Measurements from ENCODE around the gene LCK. TPM values are rescaled to one million over a fixed set of nuclear protein-coding genes. Genes with fewer than 3 reads are reported as not detected.
"Not testable (repeated sequence)": the region's sequence is repeated elsewhere in the genome, so short reads cannot be mapped to it uniquely, and the experiment has no call there.

LCK gene
- total RNA-seq, 1 experiment from 2014 or later, result 0.57 TPM

- in situ Hi-C loops (cut with HindIII; ENCODE audit: low pct_unique_long_range_greater_than_20kb, low sequenced_read_pairs), result no loop called here
- POLR2A ChIA-PET, result interaction anchor here (0.5 to 0.7 kb wide), 3 partner anchors 10 to 64 kb away, joined by 4 to 9 read pairs (median 7); no protein-coding TSS in a partner anchor
- DNase-seq (ENCODE audit: low read depth, low spot score) (peak; percentile 25), ATAC-seq (no peak)
- Histone ChIP-seq H3K27me3 (ENCODE audit: control insufficient read depth, insufficient read depth, low read length) (no peaks in the 10 kb centered on the region), H3K4me3 (ENCODE audit: low read depth in 2 of 2, low read length in 2 of 2) (peak overlapping the region; percentile 83 to 89), H3K36me3 (ENCODE audit: control insufficient read depth, insufficient read depth, low read length) (peaks cover 3% of the 10 kb centered on the region; the same call in 1 of the 2 replicates), H3K27ac (ENCODE audit: low read length) (peak overlapping the region; percentile 99), H3K9me3 (ENCODE audit: control insufficient read depth, insufficient read depth, low read depth, low read length) (no peaks in the 10 kb centered on the region), H3K4me1 (ENCODE audit: control insufficient read depth, insufficient read depth, low read length) (peaks cover 10% of the 10 kb centered on the region; the same call in 1 of the 2 replicates)
- no TSS peak for BruUV-seq (replicated peaks)
- intact Hi-C loops (cut with micrococcal nuclease; ENCODE audit: unreplicated experiment), result no loop called here
- no peak for TF ChIP-seq REST (IDR thresholded peaks at IDR 0.05; ENCODE audit: insufficient read depth in 1 of 2, low read depth in 2 of 2, low read length in 1 of 2)
- no peak for TF ChIP-seq POLR2AphosphoS5 (IDR thresholded peaks at IDR 0.05; ENCODE audit: low read depth, low read length)
- TF ChIP-seq TCF7L2 (IDR thresholded peaks at IDR 0.05; ENCODE audit: low read depth, low read length), result no peak
- no peak for TF ChIP-seq CTCF (IDR thresholded peaks at IDR 0.05)
- TF ChIP-seq SIN3A (IDR thresholded peaks at IDR 0.05; ENCODE audit: borderline replicate concordance, insufficient read depth, low read depth, low read length), result no peak
- CTCF ChIA-PET, result interaction anchor here (0.5 to 1.2 kb wide), 4 partner anchors 51 to 149 kb away, joined by 3 to 7 read pairs (median 4); no protein-coding TSS in a partner anchor
Observed at GRCh38 chr1:32291145-32291707, 40.2 kb downstream of the LCK start.

GRCh38 chr1:32291708-32292538, 40.9 kb downstream of the LCK start, which contains the start of gene HDAC1:
Gene HDAC1 (plus strand): TSS chr1:32292083. CDS start chr1:32292170, 87 bp downstream.
- ChIA-PET POLR2A (interaction anchor here (0.5 to 0.7 kb wide), 5 partner anchors 9 to 164 kb away, joined by 3 to 9 read pairs (median 4); no protein-coding TSS in a partner anchor), CTCF (interaction anchor here (0.8 kb wide), 1 partner anchor 61 kb away, joined by 4 read pairs; no protein-coding TSS in a partner anchor)
- intact Hi-C loops (cut with micrococcal nuclease; ENCODE audit: unreplicated experiment) (no loop called here), in situ Hi-C loops (cut with HindIII; ENCODE audit: low pct_unique_long_range_greater_than_20kb, low sequenced_read_pairs) (no loop called here)
- TF ChIP-seq SIN3A (IDR thresholded peaks at IDR 0.05; ENCODE audit: borderline replicate concordance, insufficient read depth, low read depth, low read length), result 0 out of 2 replicates have a peak, but pooled peaks have one; percentile 39
- no peak for TF ChIP-seq REST (IDR thresholded peaks at IDR 0.05; ENCODE audit: insufficient read depth in 1 of 2, low read depth in 2 of 2, low read length in 1 of 2)
- peak; percentile 56 for TF ChIP-seq POLR2AphosphoS5 (IDR thresholded peaks at IDR 0.05; ENCODE audit: low read depth, low read length)
- no peak for TF ChIP-seq CTCF (IDR thresholded peaks at IDR 0.05)
- peak; percentile 45; the same call in 1 of the 2 replicates for TF ChIP-seq TCF7L2 (IDR thresholded peaks at IDR 0.05; ENCODE audit: low read depth, low read length)
- no TSS peak for BruUV-seq (replicated peaks)
- Histone ChIP-seq H3K36me3 (ENCODE audit: control insufficient read depth, insufficient read depth, low read length) (peaks cover 3% of the 10 kb centered on the region; the same call in 1 of the 2 replicates), H3K27ac (ENCODE audit: low read length) (peak within 1 kb of the TSS; percentile 99), H3K9me3 (ENCODE audit: control insufficient read depth, insufficient read depth, low read depth, low read length) (no peaks in the 10 kb centered on the region), H3K27me3 (ENCODE audit: control insufficient read depth, insufficient read depth, low read length) (no peaks in the 10 kb centered on the region), H3K4me3 (ENCODE audit: low read depth in 2 of 2, low read length in 2 of 2) (peak within 1 kb of the TSS; percentile 83 to 89), H3K4me1 (ENCODE audit: control insufficient read depth, insufficient read depth, low read length) (peaks cover 10% of the 10 kb centered on the region; the same call in 1 of the 2 replicates)
- DNase-seq (ENCODE audit: low read depth, low spot score) (peak; percentile 80), ATAC-seq (peak; percentile 99)

- POLR2A ChIA-PET; intact Hi-C loops (cut with micrococcal nuclease; ENCODE audit: unreplicated experiment): not testable (repeated sequence)
- CTCF ChIA-PET, result interaction anchor here (0.6 kb wide), 1 partner anchor 97 kb away, joined by 3 read pairs; no protein-coding TSS in a partner anchor
Observed at GRCh38 chr1:32298211-32298610, 47.1 kb downstream of the LCK start.

More at GRCh38 chr1:32298211-32298610, 47.1 kb downstream of the LCK start:
- H3K36me3 ChIP-seq (ENCODE audit: control insufficient read depth, insufficient read depth, low read length); ATAC-seq; DNase-seq (ENCODE audit: low read depth, low spot score); H3K27ac ChIP-seq (ENCODE audit: low read length); H3K4me1 ChIP-seq (ENCODE audit: control insufficient read depth, insufficient read depth, low read length); H3K4me3 ChIP-seq (ENCODE audit: low read depth in 2 of 2, low read length in 2 of 2); H3K9me3 ChIP-seq (ENCODE audit: control insufficient read depth, insufficient read depth, low read depth, low read length); BruUV-seq (replicated peaks); H3K27me3 ChIP-seq (ENCODE audit: control insufficient read depth, insufficient read depth, low read length); in situ Hi-C loops (cut with HindIII; ENCODE audit: low pct_unique_long_range_greater_than_20kb, low sequenced_read_pairs): not testable (repeated sequence)

All from Panc1 (cell line).